Measurements from ENCODE around the gene ADH4.

ADH4 gene

GRCh38 chr4:99179178-99179577, 35.1 kb upstream of the ADH4 start:
- Histone ChIP-seq H3K27ac (no peak overlapping the region), H3K4me3 (no peak overlapping the region)
- no peak for TF ChIP-seq CTCF (IDR thresholded peaks at IDR 0.05)
- DNase-seq (ENCODE audit: low spot score) = no peak

- no peak for TF ChIP-seq CTCF (IDR thresholded peaks at IDR 0.05)
- H3K27ac ChIP-seq = no peak overlapping the region
- DNase-seq (ENCODE audit: low spot score) = no peak
- no peak overlapping the region for H3K4me3 ChIP-seq
Observed at GRCh38 chr4:99166544-99166943, 22.4 kb upstream of the ADH4 start.

GRCh38 chr4:99165978-99166377, 21.9 kb upstream of the ADH4 start:
- no peak for DNase-seq (ENCODE audit: low spot score)
- H3K4me3 ChIP-seq = no peak overlapping the region

GRCh38 chr4:99161373-99162099, 17.4 kb upstream of the ADH4 start:
- TF ChIP-seq CTCF (IDR thresholded peaks at IDR 0.05) = no peak
- no peak overlapping the region for H3K27ac ChIP-seq
- no peak for DNase-seq (ENCODE audit: low spot score)
- H3K4me3 ChIP-seq = no peak overlapping the region

More at GRCh38 chr4:99165978-99166377, 21.9 kb upstream of the ADH4 start:
- no peak for TF ChIP-seq CTCF (IDR thresholded peaks at IDR 0.05)
- no peak overlapping the region for H3K27ac ChIP-seq

- TF ChIP-seq CTCF (IDR thresholded peaks at IDR 0.05) = no peak
- DNase-seq (ENCODE audit: low spot score) = no peak
- H3K27ac ChIP-seq = no peak overlapping the region
- no peak overlapping the region for H3K4me3 ChIP-seq
Observed at GRCh38 chr4:99159699-99160098, 15.6 kb upstream of the ADH4 start.

- Histone ChIP-seq H3K4me3 (no peak overlapping the region), H3K27ac (no peak overlapping the region)
- DNase-seq (ENCODE audit: low spot score) = no peak
- TF ChIP-seq CTCF (IDR thresholded peaks at IDR 0.05) = no peak
Observed at GRCh38 chr4:99157478-99157935, 13.4 kb upstream of the ADH4 start.

- DNase-seq (ENCODE audit: low spot score) = no peak
Observed at GRCh38 chr4:99156992-99157391, 12.9 kb upstream of the ADH4 start.

More at GRCh38 chr4:99156992-99157391, 12.9 kb upstream of the ADH4 start:
- TF ChIP-seq CTCF (IDR thresholded peaks at IDR 0.05) = no peak
- Histone ChIP-seq H3K27ac (no peak overlapping the region), H3K4me3 (no peak overlapping the region)

All from coronary artery (tissue), 2 donors.